Small intestine (tissue), 16 donors: ENCODE measurements around the gene TGFBR3L. TPM values are rescaled to one million over a fixed set of nuclear protein-coding genes. Genes with fewer than 3 reads are reported as not detected.

Experiments used
- DNase-seq, 2 donors: peaks; one replicate each; pipeline versions ENCODE4 v3.0.0 to v3.0.0-alpha.2; 2013
- FAIRE-seq: peaks from 2 replicates; lab custom pipeline; 2012; peaks lifted over from hg19 to GRCh38; lab: Jason Lieb, UNC
- H3K27ac ChIP-seq, 3 donors: one replicate each; pipeline ENCODE4 v1.5.1; 2013; ENCODE audit warnings: low read length in 2 of 3, mild to moderate bottlenecking in 2 of 3, control low read depth in 1 of 3, inconsistent platforms in 1 of 3, low read depth in 1 of 3, moderate library complexity in 1 of 3
- H3K27me3 ChIP-seq, 3 donors: one replicate each; pipeline ENCODE4 v1.6.1; 2013; ENCODE audit warnings: low read length in 3 of 3, inconsistent platforms in 1 of 3; ENCODE audit not compliant: control insufficient read depth in 3 of 3, insufficient read depth in 3 of 3
- H3K36me3 ChIP-seq, 3 donors: one replicate each; pipeline ENCODE4 v1.6.1; 2013; ENCODE audit warnings: low read length in 3 of 3, inconsistent platforms in 1 of 3, low read depth in 1 of 3, mild to moderate bottlenecking in 1 of 3, moderate library complexity in 1 of 3; ENCODE audit not compliant: control insufficient read depth in 3 of 3, insufficient read depth in 2 of 3
- H3K4me1 ChIP-seq, 3 donors: one replicate each; pipeline ENCODE4 v1.6.1; 2013; ENCODE audit warnings: low read length in 2 of 3, inconsistent platforms in 1 of 3, low read depth in 1 of 3, mild to moderate bottlenecking in 1 of 3, moderate library complexity in 1 of 3; ENCODE audit not compliant: control insufficient read depth in 3 of 3, insufficient read depth in 2 of 3
- H3K4me3 ChIP-seq, 3 donors: one replicate each; pipeline ENCODE4 v1.5.1; 2013; ENCODE audit warnings: low read length in 3 of 3, control low read depth in 1 of 3, inconsistent platforms in 1 of 3, low read depth in 1 of 3, mild to moderate bottlenecking in 1 of 3, moderate library complexity in 1 of 3
- H3K9me3 ChIP-seq, 2 donors: one replicate each; pipeline ENCODE4 v1.6.1; 2013; ENCODE audit warnings: low read depth in 1 of 2, low read length in 1 of 2; ENCODE audit not compliant: control insufficient read depth in 2 of 2, insufficient read depth in 1 of 2
- WGBS, 3 donors: extraction: QIAGEN DNeasy Blood & Tissue Kit; methylation state at CpG; one replicate each; pipeline ENCODE4 v1.1.7; 2013; 5-methylcytosine and 5-hydroxymethylcytosine counted together
- long read RNA-seq, 10 donors: transcript quantifications; one replicate each; lab custom pipeline, GENCODE V29; 2026
- polyA plus RNA-seq, 4 donors: library from polyadenylated mRNA; stranded (reverse) in 3 of 4; unstranded in 1 of 4; fragments of 200-250 nt in 3 of 4; fragments of 120-200 nt in 1 of 4; gene quantifications; one replicate each; pipeline versions ENCODE4 v1.2.1 to v1.2.3, GENCODE V29; 2013
- donor health status: healthy with polysubstance abuse.
- donor health status: control.
- donor health status: control.
- donor health status: Bipolar disorder and iron deficiency.
- donor health status: healthy.

The TGFBR3L gene
- polyA plus RNA-seq, result 1 to 10 TPM in 1 of 4 donors, under 1 TPM in 1, not detected in 2; 0.21 to 1.4 TPM
- long read RNA-seq, donor 1, result 0 reads
- long read RNA-seq, donor 2, result 0 reads
- long read RNA-seq, donor 3, result 0 reads
- long read RNA-seq, donor 4, result 0 reads
- long read RNA-seq, donor 5, partial matches to known transcripts, result 0 of 1 reads
- long read RNA-seq, donor 5, other reads (novel, unspliced or antisense), result 0 of 1 reads
- long read RNA-seq, donor 6, result 0 reads
- long read RNA-seq, donor 7, result 0 reads
- long read RNA-seq, donor 8, partial matches to known transcripts, result 0 of 1 reads
- long read RNA-seq, donor 8, other reads (novel, unspliced or antisense), result 0 of 1 reads
- long read RNA-seq, donor 9, result 0 reads
- long read RNA-seq, donor 10, result 0 reads

DNA sequence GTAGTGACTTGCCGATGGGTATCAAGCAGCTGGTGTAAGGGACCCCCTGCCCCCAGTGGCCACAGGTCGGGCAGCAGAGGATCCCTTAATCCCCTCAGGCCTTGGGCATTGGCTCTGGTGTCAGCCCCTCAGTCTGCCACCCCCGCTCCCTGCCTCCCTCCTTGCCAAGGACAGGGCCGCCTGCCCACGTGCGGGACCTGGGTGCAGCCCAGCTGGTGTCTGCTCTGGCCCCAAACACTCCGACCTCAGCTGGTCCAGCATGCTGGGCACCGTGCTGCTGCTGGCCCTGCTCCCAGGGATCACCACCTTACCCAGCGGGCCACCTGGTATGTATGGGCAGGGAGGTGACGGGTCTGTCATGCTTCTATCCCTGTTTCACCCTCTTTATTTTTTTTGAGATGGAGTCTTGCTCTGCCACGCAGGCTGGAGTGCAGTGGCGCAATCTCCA, at the start of gene TGFBR3L:
Gene TGFBR3L, plus strand, starts transcription at position 233 of the 448 bp plus-strand sequence.
- WGBS, 3 donors, result 38 to 60% (median 40%) methylated on average over 12 of the region's 12 CpGs
- FAIRE-seq, result no peak
- H3K4me3 ChIP-seq, result no peak within 1 kb of the TSS
- no peak within 1 kb of the TSS for H3K27ac ChIP-seq
- DNase-seq, result no peak
- H3K9me3 ChIP-seq, result no peaks in the 10 kb centered on the region
- H3K27me3 ChIP-seq, result peaks cover 0 to 48% (median 20%) of the 10 kb centered on the region in 3 donors
- peaks cover 2 to 31% (median 3%) of the 10 kb centered on the region in 3 donors for H3K4me1 ChIP-seq
- peaks cover 2 to 37% (median 18%) of the 10 kb centered on the region in 3 donors for H3K36me3 ChIP-seq

DNA sequence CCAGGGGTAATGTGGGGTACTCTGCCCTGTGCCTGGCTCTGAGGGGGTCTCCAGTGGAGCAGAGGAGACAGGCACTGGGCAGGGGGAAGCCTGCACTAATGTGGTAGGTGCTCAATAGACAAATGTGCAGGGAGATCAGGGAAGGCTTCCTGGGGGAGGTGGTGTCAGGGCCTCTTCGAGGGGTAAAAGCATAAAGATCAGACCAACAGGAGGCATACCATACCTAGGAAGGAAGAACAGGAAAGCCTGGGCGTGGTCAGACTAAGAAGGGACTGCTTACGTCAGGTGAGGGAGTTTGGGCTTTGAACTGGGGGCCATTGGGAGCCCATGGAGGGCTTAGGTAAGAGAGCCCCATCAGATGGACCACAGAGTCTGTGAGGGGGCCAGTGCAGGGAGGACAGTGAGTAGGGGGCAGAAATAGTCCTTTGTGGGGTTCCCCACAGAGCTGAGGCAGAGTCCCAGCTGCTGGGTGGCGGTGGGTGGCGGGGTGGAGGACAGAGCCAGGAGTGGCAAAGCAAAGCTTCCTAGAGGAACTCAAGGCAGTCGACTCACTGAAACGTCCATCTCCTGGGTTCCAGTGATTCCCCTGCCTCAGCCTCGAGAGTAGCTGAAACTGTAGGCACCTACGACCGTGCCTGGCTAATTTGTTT, 49.2 kb upstream of the TGFBR3L start:
- Histone ChIP-seq H3K27me3 (peaks cover 10 to 66% (median 14%) of the 10 kb centered on the region in 3 donors), H3K4me3 (no peak overlapping the region), H3K36me3 (peaks cover 0 to 3% (median 0%) of the 10 kb centered on the region in 3 donors), H3K4me1 (peaks cover 3 to 23% (median 8%) of the 10 kb centered on the region in 3 donors), H3K27ac (no peak overlapping the region), H3K9me3 (no peaks in the 10 kb centered on the region)
- 11 to 40% (median 21%) methylated on average over 10 of the region's 10 CpGs for WGBS, 3 donors
- DNase-seq (no peak), FAIRE-seq (no peak)

DNA sequence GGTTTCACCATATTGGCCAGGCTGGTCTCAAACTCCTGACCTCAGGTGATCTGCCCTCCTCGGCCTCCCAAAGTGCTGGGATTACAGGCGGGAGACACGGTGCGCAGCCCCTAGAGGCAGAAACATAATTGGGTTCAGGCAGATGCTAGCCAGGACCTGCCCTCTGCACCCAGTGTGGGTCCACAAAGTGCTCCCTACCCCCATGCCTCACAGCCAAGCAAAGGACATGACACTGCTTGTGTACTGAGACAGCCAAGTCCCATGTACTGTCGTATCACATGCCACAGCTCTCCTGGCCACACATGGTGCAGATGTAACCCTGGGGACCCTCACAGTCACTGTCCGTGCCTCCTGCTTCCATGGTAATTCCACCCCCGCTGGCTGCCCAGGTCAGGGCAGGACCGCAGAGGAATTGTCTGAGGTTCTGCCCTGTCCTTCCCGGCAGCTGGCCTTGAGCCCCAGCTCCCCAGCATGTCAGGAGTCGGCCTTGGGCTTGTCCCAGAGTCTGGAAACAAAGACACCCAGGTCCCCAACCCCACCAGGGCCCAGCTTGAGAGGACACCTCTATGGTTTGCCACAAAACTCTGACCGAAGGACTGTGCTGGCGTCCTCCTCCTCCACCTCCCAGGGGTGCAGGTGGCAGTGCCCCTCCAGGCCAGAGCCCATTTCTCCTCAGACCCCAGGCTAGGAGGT, 48.1 kb upstream of the TGFBR3L start:
- Histone ChIP-seq H3K27ac (no peak overlapping the region), H3K4me3 (no peak overlapping the region), H3K9me3 (peaks cover 0 to 2% of the 10 kb centered on the region in 2 donors), H3K4me1 (peaks cover 3 to 22% (median 5%) of the 10 kb centered on the region in 3 donors), H3K27me3 (peaks cover 10 to 55% (median 11%) of the 10 kb centered on the region in 3 donors), H3K36me3 (peaks cover 0 to 3% (median 0%) of the 10 kb centered on the region in 3 donors)
- 59 to 72% (median 62%) methylated on average over 12 of the region's 12 CpGs for WGBS, 3 donors
- no peak for DNase-seq
- no peak for FAIRE-seq

DNA sequence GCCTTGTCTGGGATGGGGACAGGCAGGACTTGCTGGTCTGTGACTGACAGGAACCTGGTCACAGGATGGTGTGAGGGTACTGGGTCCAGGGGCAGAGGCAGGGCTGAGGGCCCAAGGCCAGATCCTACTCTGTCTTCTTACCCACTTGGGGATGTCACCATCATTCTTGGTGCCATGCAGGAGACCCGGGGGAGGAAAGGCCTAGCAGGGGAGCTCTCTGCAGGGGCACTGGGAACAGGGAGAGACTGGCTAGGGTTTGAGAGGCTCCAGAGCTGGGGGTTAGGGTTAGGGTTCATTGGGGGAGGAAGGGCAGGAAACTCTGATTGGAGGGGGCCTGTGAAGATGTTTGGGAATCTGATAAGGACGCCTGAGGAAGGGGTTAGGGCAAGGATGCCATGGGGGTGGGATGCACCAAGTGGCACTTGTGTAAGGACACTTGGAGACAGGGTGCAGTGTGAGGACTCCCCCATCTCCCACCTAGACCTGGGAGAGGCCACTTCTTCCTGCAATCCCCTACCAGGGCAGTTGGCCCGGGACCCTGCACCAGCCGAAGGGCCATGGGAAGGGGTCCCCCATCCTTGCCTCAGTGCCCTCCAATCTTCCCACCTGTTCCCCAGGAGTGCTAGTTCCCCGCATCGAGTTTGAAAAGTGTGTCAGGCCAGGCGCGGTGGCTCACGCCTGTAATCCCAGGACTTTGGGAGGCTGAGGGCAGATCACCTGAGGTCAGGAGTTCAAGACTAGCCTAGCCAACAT, 47.4 kb upstream of the TGFBR3L start:
- Histone ChIP-seq H3K36me3 (peaks cover 0 to 3% (median 0%) of the 10 kb centered on the region in 3 donors), H3K4me3 (no peak overlapping the region), H3K27me3 (peaks cover 7 to 52% (median 7%) of the 10 kb centered on the region in 3 donors), H3K27ac (no peak overlapping the region), H3K9me3 (peaks cover 0 to 2% of the 10 kb centered on the region in 2 donors), H3K4me1 (peaks cover 0 to 18% (median 3%) of the 10 kb centered on the region in 3 donors)
- 80 to 88% (median 82%) methylated on average over 9 of the region's 9 CpGs for WGBS, 3 donors
- DNase-seq (no peak), FAIRE-seq (no peak)

DNA sequence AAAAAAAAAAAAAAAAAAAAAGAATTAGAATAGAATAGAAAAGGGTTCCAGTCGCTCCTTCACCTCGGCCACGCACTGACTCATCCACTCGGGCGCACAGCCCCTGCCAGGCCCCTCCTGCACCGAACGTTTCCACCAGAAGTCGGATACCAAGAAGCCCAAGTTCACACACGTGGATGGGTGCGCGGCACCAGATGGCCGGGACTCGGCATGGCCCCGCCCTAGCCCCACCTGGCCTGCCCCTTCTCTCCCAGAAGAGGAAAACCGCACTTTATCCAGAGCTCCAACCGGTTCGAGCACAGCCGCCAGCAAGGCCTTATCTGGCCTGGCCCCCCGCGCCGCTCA, 46.3 kb upstream of the TGFBR3L start:
- Histone ChIP-seq H3K4me3 (peak overlapping the region in 2 of 3 donors; percentile 34 to 39), H3K27ac (peak overlapping the region in 1 of 3 donors; percentile 84), H3K4me1 (peaks cover 0 to 17% (median 3%) of the 10 kb centered on the region in 3 donors), H3K36me3 (peaks cover 0 to 3% (median 0%) of the 10 kb centered on the region in 3 donors), H3K9me3 (peaks cover 0 to 2% of the 10 kb centered on the region in 2 donors), H3K27me3 (peaks cover 7 to 59% (median 12%) of the 10 kb centered on the region in 3 donors)
- WGBS, 3 donors, result 5 to 17% (median 9%) methylated on average over 19 to 21 of the region's 21 CpGs
- DNase-seq (peak in 1 of 2 donors; percentile 32), FAIRE-seq (no peak)

DNA sequence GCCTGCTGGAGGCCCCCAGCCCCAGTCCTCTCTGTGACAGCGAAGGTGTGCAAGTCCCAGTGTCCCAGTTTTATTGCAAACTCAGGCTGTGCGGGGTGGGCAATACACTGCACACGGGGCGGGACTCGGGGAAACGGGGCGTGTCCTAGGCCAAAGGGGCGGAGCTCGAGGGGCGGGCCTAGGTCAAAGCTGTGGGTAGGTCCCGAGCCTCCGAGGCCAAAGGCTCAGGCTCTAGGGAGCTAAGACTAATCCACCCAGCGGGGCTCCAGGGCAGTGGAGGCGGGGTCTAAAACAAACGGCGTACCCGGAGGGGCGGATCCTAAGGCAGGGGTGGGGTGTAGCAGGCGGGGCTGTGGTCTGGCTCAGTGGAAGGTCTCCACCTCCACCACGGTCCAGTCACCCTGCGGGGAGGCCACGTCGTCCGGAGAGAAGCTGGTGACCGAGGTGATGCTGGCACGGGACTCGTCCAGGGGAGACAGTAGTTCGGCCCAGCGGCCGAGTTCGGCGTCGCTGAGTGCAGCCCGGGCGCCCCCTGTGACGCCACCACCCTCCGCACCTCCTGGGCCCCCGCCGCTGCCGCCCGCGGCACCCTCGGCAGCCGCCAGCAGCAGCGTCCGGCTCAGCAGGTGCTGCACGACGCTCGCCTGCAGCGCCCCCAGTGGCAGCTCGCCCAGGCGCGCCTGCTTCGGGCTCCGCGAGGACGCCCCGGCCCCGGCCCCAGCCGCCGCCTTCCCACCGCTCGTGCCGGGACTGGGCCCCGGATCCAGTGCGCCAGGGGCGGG, 45.8 kb upstream of the TGFBR3L start:
- Histone ChIP-seq H3K4me3 (peak overlapping the region; percentile 21 to 39 (median 34)), H3K27ac (peak overlapping the region in 2 of 3 donors; percentile 84 to 86), H3K4me1 (peaks cover 0 to 17% (median 3%) of the 10 kb centered on the region in 3 donors), H3K27me3 (peaks cover 6 to 59% (median 12%) of the 10 kb centered on the region in 3 donors), H3K36me3 (peaks cover 0 to 1% (median 0%) of the 10 kb centered on the region in 3 donors), H3K9me3 (peaks cover 0 to 2% of the 10 kb centered on the region in 2 donors)
- WGBS, 3 donors, result 0 to 2% (median 1%) methylated on average over 31 to 67 of the region's 67 CpGs
- peak; percentile 78 to 95 for DNase-seq
- no peak for FAIRE-seq

DNA sequence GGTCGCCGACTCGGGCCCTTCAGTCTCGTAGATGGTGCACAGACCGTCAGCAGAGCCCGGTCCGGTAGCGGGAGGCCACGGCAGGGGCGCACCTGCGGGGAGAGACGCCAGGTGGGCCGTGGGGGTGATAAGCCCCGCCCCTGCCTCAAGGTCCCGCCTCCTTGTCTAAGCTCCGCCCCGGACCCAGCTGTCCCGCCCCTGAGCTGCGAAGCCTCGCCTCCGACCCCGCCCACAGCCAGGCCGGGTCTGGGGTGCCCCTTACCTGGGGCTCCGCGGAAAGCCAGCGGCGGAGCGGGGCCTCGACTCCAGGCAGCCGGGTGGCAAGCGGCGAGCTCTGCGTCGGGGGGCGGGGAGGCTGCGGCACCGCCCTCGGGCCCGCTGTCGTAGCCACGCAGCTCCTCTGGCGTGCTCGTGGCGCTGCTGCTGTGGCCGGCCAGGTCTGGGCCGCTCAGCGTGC, 45.1 kb upstream of the TGFBR3L start:
- peaks cover 8 to 56% (median 13%) of the 10 kb centered on the region in 3 donors for H3K27me3 ChIP-seq
- FAIRE-seq (no peak), DNase-seq (peak; percentile 67 to 87)
- H3K36me3 ChIP-seq, result no peaks in the 10 kb centered on the region
- peaks cover 0 to 2% of the 10 kb centered on the region in 2 donors for H3K9me3 ChIP-seq
- peaks cover 0 to 19% (median 3%) of the 10 kb centered on the region in 3 donors for H3K4me1 ChIP-seq
- H3K4me3 ChIP-seq, result peak overlapping the region; percentile 21 to 34 (median 29)
- peak overlapping the region in 2 of 3 donors; percentile 61 to 84 for H3K27ac ChIP-seq
- WGBS, 3 donors, result 4 to 7% (median 4%) methylated on average over 21 to 47 of the region's 47 CpGs
